Measurements from ENCODE around the gene PLEKHM3.
A peak's percentile ranks its signal among the peaks of the same experiment; 100 is the strongest.

PLEKHM3 gene

GRCh38 chr2:207881902-207882301 lies 143.4 kb downstream of the PLEKHM3 start:
- no peak overlapping the region for H3K4me3 ChIP-seq (ENCODE audit: low read depth, low read length)
- in situ Hi-C loops (cut with HindIII; ENCODE audit: low sequenced_read_pairs) = no loop called here
- peak; percentile 30 for DNase-seq (ENCODE audit: low read depth, low spot score)
- TF ChIP-seq CTCF (IDR thresholded peaks at IDR 0.05; ENCODE audit: low read depth, low read length) = no peak

- in situ Hi-C loops (cut with HindIII; ENCODE audit: low sequenced_read_pairs) = no loop called here
- no peak overlapping the region for H3K4me3 ChIP-seq (ENCODE audit: low read depth, low read length)
- TF ChIP-seq CTCF (IDR thresholded peaks at IDR 0.05; ENCODE audit: low read depth, low read length) = no peak
- DNase-seq (ENCODE audit: low read depth, low spot score) = peak; percentile 42
Observed at GRCh38 chr2:207879536-207879935, 145.8 kb downstream of the PLEKHM3 start.

- in situ Hi-C loops (cut with HindIII; ENCODE audit: low sequenced_read_pairs) = no loop called here
- no peak for TF ChIP-seq CTCF (IDR thresholded peaks at IDR 0.05; ENCODE audit: low read depth, low read length)
- no peak overlapping the region for H3K4me3 ChIP-seq (ENCODE audit: low read depth, low read length)
- no peak for DNase-seq (ENCODE audit: low read depth, low spot score)
Observed at GRCh38 chr2:207876842-207877535, 148.3 kb downstream of the PLEKHM3 start.

GRCh38 chr2:207875473-207876212 lies 149.7 kb downstream of the PLEKHM3 start:
- in situ Hi-C loops (cut with HindIII; ENCODE audit: low sequenced_read_pairs) = no loop called here
- no peak overlapping the region for H3K4me3 ChIP-seq (ENCODE audit: low read depth, low read length)
- DNase-seq (ENCODE audit: low read depth, low spot score) = no peak
- no peak for TF ChIP-seq CTCF (IDR thresholded peaks at IDR 0.05; ENCODE audit: low read depth, low read length)

GRCh38 chr2:207873794-207874193 lies 151.5 kb downstream of the PLEKHM3 start:
- in situ Hi-C loops (cut with HindIII; ENCODE audit: low sequenced_read_pairs) = no loop called here
- TF ChIP-seq CTCF (IDR thresholded peaks at IDR 0.05; ENCODE audit: low read depth, low read length) = no peak
- H3K4me3 ChIP-seq (ENCODE audit: low read depth, low read length) = no peak overlapping the region
- no peak for DNase-seq (ENCODE audit: low read depth, low spot score)

GRCh38 chr2:207871911-207872310 lies 153.4 kb downstream of the PLEKHM3 start:
- in situ Hi-C loops (cut with HindIII; ENCODE audit: low sequenced_read_pairs) = no loop called here
- no peak overlapping the region for H3K4me3 ChIP-seq (ENCODE audit: low read depth, low read length)
- no peak for TF ChIP-seq CTCF (IDR thresholded peaks at IDR 0.05; ENCODE audit: low read depth, low read length)
- DNase-seq (ENCODE audit: low read depth, low spot score) = no peak

Measured in astrocyte of the spinal cord (primary cell).